ENCODE results near the gene UBTD1.
"Not testable (repeated sequence)": the region's sequence is repeated elsewhere in the genome, so short reads cannot be mapped to it uniquely, and the experiment has no call there.

The UBTD1 gene

DNA sequence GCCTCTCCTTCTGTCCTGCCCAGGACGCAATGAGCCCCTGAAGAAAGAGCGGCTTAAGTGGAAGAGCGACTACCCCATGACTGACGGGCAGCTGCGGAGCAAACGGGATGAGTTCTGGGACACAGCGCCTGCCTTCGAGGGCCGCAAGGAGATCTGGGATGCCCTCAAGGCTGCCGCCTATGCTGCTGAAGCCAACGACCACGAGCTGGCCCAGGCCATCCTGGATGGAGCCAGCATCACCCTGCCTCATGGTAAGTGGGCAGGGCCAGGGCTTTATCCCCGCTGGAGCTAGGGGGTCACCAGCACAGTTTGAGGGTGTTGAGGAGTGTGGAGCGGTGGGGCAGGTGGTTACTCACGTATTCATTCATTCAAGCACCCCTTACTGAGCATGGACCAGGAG, 69.2 kb downstream of the UBTD1 start:
- DNase-seq = no peak

DNA sequence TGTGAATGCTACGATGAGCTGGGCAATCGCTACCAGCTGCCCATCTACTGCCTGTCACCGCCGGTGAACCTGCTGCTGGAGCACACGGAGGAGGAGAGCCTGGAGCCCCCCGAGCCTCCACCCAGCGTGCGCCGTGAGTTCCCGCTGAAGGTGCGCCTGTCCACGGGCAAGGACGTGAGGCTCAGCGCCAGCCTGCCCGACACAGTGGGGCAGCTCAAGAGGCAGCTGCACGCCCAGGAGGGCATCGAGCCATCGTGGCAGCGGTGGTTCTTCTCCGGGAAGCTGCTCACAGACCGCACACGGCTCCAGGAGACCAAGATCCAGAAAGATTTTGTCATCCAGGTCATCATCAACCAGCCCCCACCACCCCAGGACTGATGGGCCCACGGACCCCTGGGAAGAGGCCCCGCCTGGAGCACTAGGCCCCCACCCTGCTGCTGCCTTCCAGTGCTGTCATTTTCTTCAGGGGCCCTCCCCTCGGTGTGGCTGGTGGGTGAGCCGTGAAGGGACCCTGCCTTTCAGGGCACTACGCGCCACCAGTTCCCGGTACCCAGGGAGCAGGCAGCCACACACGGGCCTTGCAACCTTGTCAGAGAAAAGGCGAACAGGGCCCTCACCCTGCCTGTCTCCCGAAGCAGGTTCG, 71.5 kb downstream of the UBTD1 start:
- DNase-seq = no peak

DNA sequence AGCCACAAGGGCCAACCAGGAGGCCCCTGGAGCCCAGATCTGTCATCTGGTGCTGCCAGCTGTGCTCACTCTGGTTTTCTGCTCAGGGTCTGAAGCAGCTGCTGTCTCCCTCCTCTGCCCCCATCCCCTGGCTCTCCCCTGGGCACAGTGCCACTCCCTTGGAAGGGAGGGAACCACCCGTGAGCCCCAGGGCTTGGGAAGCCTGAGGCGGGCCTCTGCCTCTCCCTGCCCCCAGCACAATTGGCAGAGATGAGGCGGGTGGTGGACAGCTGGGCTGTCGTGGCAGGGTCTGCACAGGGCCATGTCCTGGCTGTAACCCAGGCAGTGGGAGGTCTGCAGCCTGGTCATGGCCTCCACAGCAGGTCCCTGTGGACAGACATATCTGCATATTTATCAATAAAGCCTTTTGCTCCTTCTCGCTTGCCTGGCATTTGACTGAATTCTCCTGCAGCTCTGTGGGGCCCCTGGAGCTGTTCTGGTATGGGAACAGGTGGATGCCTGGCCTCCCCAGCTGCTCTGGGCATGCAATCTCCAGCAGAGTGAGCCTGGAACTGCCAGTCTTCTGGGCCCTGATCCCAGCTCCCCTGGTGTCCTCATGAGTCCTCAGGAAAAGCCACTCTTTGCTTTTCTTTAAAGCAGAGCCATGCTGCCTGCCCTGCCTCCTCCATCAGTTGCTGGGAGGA, 72.2 kb downstream of the UBTD1 start:
- DNase-seq = no peak

DNA sequence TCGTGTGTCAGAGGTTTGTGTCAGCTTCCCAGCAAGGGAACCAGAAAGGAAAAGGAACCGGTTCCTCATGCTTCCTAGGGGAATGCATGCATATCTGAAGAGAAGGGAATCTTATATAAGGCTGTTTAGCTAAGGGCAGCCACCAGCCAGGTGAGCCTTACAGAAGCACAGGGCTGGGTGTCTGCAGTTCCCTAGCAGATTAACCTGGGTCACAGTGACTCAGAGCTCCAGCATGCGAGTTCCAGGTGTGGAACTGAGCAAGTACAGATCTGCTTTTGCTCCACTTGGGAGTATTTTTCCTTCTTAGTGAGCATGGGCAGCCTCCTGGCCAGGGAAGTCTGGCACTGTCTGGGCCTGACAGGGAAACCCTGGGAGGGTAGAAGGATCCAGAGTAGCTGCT, 72.9 kb downstream of the UBTD1 start:
- DNase-seq = no peak

DNA sequence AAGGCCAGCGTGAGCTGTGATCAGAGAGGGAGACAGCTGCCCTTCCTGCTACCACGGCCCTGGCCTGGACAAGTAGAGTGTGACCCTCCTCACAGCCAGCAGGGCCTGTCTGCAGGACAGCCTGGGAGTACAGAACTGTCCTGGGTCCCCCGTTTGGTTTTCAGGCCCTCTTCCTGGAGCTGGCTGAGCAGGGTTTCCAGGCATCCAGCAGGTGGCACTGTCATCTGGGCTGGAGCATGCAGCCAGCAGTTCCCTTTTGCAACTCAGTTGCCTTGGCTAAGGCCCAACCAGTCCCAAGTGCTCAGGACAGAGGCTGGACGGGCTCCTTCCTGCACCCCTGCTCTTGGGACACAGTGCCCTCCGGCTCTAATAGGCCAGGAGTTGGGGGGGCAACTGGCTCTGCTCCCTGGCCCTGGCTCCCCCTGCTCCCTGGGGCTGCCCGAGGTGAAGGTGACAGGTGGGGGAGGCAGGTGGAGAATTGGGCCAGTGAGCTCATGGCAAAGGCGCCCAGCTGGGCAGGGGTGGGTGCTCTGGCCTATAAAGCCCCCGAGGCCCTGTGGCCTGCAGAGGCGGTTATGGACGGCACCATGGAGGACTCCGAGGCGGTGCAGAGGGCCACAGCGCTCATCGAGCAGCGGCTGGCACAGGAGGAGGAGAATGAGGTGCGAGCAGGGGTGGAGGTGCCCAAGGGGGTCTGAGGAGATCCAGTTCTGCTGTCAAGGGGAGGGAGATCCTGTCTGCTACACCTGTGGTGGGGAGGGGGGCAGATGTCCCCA, 73.7 kb downstream of the UBTD1 start, which contains the start of gene ANKRD2:
Gene ANKRD2 (plus strand): TSS at position 566 of the 776 bp plus-strand sequence. CDS start 10 bp downstream, at position 576.
- no peak for DNase-seq

DNA sequence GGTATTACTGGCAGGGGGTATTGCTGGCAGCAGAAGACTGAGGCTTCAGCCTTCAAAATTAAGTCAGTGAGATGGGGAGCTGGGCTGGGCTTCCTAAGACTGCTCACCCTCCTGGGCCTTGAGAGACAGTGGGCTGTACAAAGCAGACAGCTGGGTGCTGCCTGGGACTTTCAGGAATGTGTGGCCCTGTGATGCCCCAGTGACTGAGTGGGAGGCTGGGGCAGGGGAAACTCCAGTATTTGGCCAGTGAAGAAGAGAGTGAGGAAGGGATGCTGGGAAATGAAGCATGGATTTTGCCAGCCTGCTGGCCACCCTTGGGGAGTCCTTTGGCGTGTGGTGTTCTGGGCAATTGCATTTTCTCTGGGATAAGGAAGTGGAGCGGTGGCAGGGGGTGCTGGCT, 74.3 kb downstream of the UBTD1 start:
- DNase-seq = no peak

DNA sequence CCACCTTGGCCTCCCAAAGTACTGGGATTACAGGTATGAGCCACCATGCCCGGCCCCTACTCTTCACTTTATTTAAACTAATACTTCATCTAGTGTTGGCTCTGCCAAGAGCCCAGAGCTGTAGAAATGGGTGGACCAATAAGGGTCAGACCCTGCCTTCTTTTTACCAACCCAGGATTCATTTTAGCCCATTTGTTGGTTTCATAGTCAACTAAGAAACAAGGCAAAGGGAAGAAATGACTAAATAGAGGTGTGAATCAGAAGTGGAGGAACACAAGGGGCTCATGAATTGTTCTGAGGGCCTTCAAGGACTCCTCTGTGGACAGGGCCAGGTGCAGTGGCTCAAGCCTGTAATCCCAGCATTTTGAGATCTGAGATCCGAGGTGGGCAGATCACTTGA, 74.9 kb downstream of the UBTD1 start:
- no peak for DNase-seq

DNA sequence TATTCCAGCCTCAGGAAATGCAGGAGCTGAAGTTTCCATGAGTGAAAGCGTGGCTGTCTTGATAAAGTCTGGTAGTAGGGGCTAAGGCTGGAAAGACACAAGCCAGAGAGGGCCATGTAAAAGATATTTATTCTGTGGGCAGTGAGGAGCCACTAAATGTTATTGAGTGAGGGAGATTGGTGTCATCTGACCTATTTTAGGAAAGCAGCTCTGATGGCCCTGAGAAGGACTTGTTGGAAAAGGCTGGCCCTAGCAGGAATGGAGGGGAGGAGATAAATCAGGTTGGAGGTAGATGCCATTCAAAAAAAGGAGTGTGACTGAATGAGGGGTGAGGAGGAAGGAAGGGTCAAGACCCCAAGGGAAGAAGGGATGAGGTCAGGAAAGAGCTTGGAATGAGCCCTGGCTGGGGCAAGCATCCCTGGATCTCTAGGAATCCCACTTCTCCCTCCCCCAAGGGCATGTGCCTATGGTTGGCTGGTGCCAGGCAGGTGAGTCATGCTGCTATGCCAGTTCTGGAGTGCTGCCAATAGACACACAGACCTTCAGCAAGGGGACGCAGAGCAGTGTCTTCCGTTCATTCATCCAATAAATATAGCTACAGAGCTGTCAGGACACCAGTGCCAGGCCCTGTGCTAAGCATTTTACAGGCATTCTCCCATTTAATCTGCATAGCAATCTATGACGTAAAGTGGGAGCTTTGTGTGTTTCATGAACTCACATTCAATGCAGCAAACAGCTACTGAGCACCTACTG, 75.8 kb downstream of the UBTD1 start:
- peak; percentile 75 for DNase-seq

DNA sequence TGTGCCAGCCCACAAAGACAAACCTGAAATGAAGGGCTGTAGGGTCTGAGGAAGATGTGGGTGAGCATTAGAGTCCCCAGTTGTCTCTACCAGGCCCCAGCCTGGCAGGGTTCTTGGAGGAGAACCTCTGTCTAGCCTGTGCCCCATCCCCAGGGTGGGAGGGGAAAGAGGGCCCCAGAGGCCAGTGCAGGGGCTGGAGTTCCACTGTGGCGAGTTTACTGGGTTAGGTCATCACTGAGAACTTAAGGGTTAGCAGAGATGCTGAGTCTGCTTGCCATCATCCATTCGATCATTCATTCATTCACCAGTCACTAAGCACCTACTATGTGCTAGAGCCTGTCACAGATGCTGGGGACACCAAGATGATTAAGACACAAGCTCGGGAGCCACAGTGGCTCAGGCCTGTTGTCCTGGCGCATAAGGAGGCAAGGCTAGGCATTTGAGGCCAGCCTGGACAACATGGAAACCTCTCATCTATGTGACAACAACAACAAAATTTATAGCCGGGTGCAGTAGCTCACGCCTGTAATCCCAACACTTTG, 76.5 kb downstream of the UBTD1 start:
- no peak for DNase-seq

DNA sequence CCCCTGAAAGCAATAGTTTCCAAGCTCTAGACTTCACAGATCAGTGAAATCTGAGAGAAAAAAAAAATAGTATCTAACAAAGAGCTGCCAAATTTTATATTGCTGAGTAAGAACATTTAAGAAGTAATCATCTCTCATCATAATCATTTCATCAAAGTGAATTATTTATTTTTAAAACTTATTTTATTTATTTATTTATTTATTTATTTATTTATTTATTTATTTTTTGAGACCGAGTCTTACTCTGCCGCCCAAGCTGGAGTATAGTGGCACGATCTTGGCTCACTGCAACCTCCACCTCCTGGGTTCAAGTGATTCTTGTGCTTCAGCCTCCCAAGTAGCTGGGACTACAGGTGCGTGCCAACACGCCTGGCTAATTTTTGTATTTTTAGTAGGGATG, 77.8 kb downstream of the UBTD1 start:
- not testable (repeated sequence) for DNase-seq

DNA sequence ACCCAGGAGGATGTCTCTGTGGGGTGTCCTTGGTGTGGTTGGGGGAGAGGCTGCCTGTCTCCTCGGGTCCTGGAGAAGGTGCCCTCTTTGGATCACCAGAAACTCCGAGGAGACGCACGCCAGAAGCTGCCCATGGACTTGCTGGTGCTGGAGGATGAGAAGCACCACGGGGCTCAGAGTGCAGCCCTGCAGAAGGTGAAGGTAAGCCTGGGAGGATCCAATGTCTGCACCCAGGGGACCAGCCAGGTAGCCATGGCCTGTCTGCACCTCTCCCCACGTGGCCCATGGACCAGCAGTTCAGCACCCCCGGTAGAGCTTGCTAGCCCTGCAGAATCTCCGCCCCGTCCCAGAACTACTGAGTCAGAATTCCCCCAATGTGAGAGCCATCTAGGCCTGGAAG, 79.0 kb downstream of the UBTD1 start:
- DNase-seq = no peak

DNA sequence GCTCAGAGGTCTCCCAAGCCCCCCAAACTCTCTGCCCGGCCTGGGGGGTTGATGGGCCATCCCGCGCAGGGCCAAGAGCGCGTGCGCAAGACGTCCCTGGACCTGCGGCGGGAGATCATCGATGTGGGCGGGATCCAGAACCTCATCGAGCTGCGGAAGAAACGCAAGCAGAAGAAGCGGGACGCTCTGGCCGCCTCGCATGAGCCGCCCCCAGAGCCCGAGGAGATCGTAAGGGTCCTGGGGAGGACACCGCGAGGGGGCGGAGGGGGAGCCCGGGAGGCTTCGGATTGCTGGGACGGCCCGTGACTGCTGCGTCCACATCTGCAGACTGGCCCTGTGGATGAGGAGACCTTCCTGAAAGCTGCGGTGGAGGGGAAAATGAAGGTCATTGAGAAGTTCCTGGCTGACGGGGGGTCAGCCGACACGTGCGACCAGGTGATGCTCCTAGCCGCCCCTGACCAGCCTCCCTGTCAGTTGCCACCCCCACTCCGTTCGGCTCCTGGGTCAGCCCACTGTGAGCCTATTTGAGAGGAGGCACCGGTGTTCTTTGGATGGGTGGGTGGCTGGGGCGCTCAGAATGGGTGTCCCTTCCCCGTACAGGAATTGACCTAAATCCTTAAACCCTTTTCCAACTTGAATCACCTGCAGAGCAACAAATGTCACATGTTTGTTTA, 79.6 kb downstream of the UBTD1 start:
- no peak for DNase-seq

DNA sequence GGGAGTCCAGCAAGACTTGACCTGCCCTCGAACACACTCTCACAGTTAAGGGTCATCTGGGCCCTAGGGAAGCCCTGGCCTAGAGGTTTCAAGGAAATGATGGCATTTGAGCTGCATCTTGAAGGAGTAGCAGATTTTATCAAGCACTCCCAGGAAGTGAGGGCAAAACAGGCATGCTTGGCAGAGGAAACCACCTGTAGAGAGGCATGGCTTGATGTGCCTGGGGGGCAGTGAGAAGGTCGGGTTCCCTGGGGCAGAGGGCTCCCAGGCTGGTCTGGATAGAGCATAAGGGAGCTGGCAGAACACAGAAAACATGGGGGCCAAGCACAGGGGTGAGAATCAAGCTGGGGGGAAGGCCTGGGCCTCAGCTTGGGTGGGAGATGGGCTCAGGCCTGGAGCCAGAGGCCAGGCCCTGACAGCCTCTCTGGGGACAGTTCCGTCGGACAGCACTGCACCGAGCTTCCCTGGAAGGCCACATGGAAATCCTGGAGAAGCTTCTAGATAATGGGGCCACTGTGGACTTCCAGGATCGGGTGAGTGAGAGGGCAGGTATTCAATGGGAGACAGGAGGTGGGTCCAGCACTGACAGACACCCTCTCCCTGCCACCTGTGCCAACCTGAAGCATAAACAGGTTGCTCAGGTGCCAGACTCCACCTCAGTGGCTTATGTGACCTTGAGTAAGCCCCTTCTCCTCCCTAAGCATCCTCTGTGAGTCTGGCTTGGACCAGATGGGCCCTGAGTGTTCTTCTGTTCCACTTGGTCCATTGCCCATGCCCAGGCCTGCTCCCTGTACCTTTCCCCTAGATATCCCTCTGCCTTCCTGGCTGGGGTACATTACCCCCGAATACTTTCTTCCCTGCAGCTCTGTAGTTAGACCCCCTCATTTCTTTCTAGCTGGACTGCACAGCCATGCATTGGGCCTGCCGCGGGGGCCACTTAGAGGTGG, 82.0 kb downstream of the UBTD1 start:
- DNase-seq = no peak

DNA sequence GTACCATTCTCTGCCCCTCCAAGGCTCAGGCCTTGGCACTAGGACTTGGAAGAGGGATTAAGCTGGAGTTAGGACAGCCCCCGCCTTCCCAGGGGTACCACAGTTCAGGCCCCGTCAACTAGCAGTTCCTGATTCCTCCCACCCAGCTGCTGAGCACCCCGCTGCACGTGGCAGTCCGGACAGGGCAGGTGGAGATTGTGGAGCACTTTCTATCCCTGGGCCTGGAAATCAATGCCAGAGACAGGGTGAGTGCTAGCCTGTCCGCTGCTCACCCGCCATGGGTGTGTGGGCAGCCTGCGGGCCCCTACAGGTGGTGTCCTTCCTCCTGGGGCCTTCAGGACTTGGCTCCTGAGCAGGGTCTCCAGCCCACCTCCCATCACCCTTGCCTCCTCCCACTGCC, 83.4 kb downstream of the UBTD1 start:
- no peak for DNase-seq

DNA sequence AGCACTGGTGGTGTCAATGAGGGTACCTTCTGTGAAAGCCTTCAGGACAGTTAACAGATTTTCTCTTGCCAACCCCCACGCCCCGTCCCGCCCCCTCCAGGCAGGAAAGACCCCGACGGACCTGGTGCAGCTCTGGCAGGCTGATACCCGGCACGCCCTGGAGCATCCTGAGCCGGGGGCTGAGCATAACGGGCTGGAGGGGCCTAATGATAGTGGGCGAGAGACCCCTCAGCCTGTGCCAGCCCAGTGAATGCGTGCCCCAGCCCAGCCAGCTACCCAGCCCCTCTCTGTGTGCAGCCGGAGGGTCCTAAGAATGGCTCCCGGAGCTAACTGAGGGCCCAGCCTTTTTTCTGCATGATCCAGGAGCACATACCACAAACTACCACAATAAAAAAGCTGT, 84.8 kb downstream of the UBTD1 start:
- no peak for DNase-seq

DNA sequence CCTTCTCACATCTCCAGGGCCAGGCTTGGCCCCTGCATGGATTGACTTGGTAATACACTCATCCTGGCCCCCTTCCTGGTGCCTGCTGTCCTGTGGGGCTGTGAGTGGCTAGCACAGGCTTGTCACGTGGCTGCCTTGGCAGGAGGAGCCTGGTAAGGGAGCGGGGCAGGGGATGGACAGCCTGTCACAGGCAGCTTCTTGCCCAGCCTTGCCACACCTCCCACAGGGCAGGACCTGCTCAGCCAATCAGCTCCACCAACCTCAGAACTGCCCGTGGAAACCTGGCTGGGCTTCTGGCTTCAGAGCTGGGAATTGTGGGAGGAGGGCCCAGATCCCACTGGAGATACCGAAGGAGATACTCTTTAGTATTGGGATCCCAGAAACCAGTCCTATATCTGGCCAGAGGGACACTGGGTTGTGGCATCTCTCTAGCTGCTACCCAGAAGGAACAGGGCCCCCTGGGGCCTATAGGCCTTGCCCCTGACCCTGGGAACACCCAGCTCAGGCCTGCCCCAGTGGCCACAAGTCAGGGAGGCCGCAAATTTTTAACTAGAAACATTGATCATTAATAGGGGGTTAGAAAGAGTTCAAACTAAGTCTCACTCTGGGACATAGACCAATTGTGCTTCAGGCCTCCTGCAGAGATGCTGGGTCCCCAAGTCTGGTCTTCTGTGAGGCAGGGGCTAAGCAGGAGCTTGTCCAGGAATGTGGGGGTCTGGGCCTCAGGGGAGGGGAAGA, 85.5 kb downstream of the UBTD1 start, which contains the start of gene HOGA1:
Gene HOGA1 (plus strand): TSS at position 330 of the 738 bp plus-strand sequence. CDS start 315 bp downstream, at position 645.
- no peak for DNase-seq

DNA sequence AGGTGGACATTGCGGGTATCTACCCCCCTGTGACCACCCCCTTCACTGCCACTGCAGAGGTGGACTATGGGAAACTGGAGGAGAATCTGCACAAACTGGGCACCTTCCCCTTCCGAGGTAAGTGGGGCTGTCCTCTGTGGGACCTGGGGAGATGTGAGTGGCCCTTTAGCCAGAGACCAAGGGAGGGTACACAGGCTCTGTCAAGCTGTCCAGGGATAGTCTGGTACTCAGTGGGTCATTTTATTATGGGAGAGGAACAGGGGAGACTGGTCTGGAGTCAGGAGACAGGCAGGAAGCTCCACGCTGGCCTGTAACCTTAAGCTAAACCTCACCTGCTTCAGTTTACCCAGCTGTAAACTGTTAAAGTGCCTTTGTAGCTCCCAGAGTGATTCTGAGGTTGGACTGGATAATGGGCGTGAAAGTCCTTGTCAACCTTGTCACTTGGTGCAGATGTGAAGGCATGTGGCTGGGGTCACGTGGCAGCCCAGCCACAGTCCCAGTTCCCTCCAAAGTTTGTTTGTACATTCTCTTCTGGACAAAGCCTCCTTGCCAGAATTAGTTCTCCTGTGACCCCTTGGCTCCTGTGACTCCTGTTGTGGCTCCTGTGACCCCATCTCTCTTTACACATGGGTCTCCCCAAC, 86.2 kb downstream of the UBTD1 start:
- no peak for DNase-seq

DNA sequence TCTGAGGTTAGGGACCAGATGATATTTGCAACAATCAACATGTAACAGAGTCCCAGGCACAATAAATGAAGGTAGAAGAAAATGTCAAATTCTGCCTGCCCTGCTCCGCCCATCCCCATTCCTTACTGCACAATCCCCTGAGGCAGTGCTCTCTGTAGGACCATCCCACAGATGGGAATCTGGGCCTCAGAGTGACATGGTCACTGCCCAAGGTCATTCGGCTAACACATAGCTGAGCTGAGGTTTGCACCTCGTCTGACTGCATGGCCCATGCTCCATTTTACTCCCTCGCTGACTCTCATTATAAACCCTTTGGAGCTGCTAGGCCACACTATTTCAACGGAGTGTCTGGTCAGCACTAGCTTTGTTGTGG, 86.7 kb downstream of the UBTD1 start:
- no peak for DNase-seq

DNA sequence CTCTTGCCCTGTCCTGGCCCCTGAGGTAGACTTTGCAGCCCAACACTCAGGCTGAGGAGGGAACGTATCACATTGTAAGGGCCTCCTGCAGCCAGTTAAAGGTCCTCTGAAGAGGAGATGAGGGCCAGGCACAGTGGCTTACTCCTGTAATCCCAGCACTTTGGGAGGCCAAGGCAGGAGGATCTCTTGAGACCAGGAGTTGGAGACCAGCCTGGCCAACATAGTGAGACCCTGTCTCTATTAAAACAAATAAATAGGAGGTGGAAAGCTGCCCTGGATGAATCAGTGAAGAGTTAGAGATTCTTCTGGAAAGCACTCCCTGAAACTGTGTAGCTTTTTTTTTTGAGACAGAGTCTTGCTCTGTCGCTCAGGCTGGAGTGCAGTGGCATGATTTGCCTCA, 88.5 kb downstream of the UBTD1 start:
- no peak for DNase-seq

DNA sequence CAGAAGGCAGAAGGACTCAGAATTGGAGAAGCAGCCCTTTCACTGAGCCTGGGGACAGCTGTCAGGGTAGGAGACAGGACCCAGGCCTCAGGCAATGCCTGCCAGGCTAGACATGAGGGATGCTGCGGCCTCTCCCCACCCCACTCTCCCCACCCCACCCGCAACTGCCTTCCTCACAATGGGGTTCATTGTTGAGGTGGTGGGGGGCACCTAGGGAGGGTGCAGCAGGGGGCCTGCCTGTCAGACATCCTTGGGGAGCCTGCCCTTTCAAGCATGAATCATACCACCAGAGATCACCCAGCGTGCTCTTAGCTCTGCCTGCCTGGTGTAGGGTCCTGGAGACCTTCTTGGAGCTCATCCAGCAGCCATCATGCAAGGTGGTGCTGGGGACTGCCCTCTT, 90.8 kb downstream of the UBTD1 start, which contains the start of gene C10orf62:
Gene C10orf62 (plus strand): TSS at position 243 of the 400 bp plus-strand sequence. CDS start 177 bp downstream, outside the sequence.
- DNase-seq = no peak

Measured in NCI-H1105 treated with DMSO at 0.1 percent for 48 hours (cell line).